ENCODE results near the gene TNFAIP3. TPM values are rescaled to one million over a fixed set of nuclear protein-coding genes. Genes with fewer than 3 reads are reported as not detected.

TNFAIP3 gene
- total RNA-seq, 1 donor = 19.9 TPM

DNA sequence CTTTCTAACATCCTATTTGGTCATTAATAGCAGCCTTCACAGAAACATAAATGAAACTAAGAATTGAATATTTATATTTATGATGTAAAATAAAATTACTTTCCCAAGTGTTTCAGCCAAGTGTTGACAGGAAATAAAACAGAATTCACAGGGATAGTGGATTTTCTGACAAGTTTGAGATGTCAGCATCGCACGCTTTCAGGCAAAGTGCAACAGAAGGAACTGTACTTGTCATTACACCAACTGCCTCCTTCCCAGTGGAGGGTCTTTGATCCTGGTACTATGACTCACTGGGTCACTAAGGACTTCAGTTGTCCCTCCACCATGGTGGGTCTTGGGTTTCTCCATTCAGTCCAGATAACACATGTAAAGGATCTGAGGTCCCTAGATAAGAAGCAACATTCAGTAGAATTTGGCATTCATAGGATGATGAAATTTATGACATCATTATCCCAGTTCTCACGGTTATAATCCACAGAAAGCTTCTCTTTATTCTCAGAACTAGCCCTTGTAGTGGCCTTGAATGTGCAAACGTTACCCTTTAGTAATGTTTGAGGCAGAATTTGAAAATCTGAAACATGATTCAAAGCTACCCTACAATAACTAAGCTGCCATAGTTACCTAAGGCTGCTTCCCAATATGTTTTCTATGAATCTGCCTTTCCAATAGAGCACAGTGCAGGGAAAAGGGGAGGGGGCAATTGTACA, 3.8 kb upstream of the TNFAIP3 start:
- TF ChIP-seq, protein P1, sequence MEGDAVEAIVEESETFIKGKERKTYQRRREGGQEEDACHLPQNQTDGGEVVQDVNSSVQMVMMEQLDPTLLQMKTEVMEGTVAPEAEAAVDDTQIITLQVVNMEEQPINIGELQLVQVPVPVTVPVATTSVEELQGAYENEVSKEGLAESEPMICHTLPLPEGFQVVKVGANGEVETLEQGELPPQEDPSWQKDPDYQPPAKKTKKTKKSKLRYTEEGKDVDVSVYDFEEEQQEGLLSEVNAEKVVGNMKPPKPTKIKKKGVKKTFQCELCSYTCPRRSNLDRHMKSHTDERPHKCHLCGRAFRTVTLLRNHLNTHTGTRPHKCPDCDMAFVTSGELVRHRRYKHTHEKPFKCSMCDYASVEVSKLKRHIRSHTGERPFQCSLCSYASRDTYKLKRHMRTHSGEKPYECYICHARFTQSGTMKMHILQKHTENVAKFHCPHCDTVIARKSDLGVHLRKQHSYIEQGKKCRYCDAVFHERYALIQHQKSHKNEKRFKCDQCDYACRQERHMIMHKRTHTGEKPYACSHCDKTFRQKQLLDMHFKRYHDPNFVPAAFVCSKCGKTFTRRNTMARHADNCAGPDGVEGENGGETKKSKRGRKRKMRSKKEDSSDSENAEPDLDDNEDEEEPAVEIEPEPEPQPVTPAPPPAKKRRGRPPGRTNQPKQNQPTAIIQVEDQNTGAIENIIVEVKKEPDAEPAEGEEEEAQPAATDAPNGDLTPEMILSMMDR (IDR thresholded peaks at IDR 0.05; ENCODE audit: insufficient read depth, low read length) = no peak
- DNase-seq (ENCODE audit: low read depth) = peak; percentile 81
- no peak overlapping the region for H3K4me3 ChIP-seq (ENCODE audit: low read depth, low read length)

- no peak overlapping the region for H3K4me3 ChIP-seq (ENCODE audit: low read depth, low read length)
- TF ChIP-seq, protein P1 (IDR thresholded peaks at IDR 0.05; ENCODE audit: insufficient read depth, low read length) = no peak
- no peak for DNase-seq (ENCODE audit: low read depth)
Measured at GRCh38 chr6:137864812-137865508, 2.1 kb upstream of the TNFAIP3 start.

- H3K4me3 ChIP-seq (ENCODE audit: low read depth, low read length) = peak overlapping the region; percentile 61
- TF ChIP-seq, protein P1 (IDR thresholded peaks at IDR 0.05; ENCODE audit: insufficient read depth, low read length) = no peak
- no peak for DNase-seq (ENCODE audit: low read depth)
Measured at GRCh38 chr6:137866200-137866913, 702 bp upstream of the TNFAIP3 start.

GRCh38 chr6:137867685-137868509, 838 bp downstream of the TNFAIP3 start:
- H3K4me3 ChIP-seq (ENCODE audit: low read depth, low read length) = peak overlapping the region; percentile 96
- TF ChIP-seq, protein P1 (IDR thresholded peaks at IDR 0.05; ENCODE audit: insufficient read depth, low read length) = no peak
- no peak for DNase-seq (ENCODE audit: low read depth)

GRCh38 chr6:137868721-137869548, 1.9 kb downstream of the TNFAIP3 start:
- TF ChIP-seq, protein P1 (IDR thresholded peaks at IDR 0.05; ENCODE audit: insufficient read depth, low read length) = peak; percentile 28
- H3K4me3 ChIP-seq (ENCODE audit: low read depth, low read length) = peak overlapping the region; percentile 96
- no peak for DNase-seq (ENCODE audit: low read depth)
